H9 (cell line): ENCODE results near the gene PPBP. TPM values are rescaled to one million over a fixed set of nuclear protein-coding genes. Genes with fewer than 3 reads are reported as not detected.

Source experiments
- DNase-seq: peaks from one replicate; pipeline ENCODE4 v3.0.0-alpha.2; 2017
- H2AFZ ChIP-seq: one replicate; pipeline ENCODE4 v1.6.1; 2013; ENCODE audit warnings: mild to moderate bottlenecking, low read length, control low read depth, moderate library complexity
- H2AK5ac ChIP-seq: 2 replicates; pipeline ENCODE4 v1.6.1; 2013; ENCODE audit warnings: low read length, control low read depth, mixed read lengths; ENCODE audit not compliant: insufficient read length
- H2BK120ac ChIP-seq: one replicate; pipeline ENCODE4 v1.6.1; 2013; ENCODE audit warnings: low read depth, mild to moderate bottlenecking, low read length, control low read depth, inconsistent platforms; ENCODE audit not compliant: poor library complexity, severe bottlenecking
- H2BK12ac ChIP-seq: 2 replicates; pipeline ENCODE4 v1.6.1; 2013; ENCODE audit warnings: low read length, control low read depth, mixed read lengths, low read depth; ENCODE audit not compliant: insufficient read length
- H2BK15ac ChIP-seq: 2 replicates; pipeline ENCODE4 v1.6.1; 2013; ENCODE audit warnings: low read depth, low read length, control low read depth
- H2BK20ac ChIP-seq: one replicate; pipeline ENCODE4 v1.6.1; 2013; ENCODE audit warnings: low read depth, mild to moderate bottlenecking, low read length, control low read depth, inconsistent platforms; ENCODE audit not compliant: poor library complexity, severe bottlenecking
- H2BK5ac ChIP-seq: 2 replicates; pipeline ENCODE4 v1.6.1; 2013; ENCODE audit warnings: low read length, control low read depth, mixed read lengths; ENCODE audit not compliant: insufficient read length
- H3K14ac ChIP-seq: 2 replicates; pipeline ENCODE4 v1.6.1; 2013; ENCODE audit warnings: low read length, control low read depth; ENCODE audit not compliant: insufficient read depth
- H3K18ac ChIP-seq: 2 replicates; pipeline ENCODE4 v1.6.1; 2013; ENCODE audit warnings: low read depth, mild to moderate bottlenecking, mixed read lengths, low read length, control low read depth; ENCODE audit not compliant: insufficient read length
- H3K23ac ChIP-seq: 2 replicates; pipeline ENCODE4 v1.6.1; 2013; ENCODE audit warnings: low read length, control low read depth, mixed read lengths, low read depth; ENCODE audit not compliant: insufficient read length
- H3K23me2 ChIP-seq: 2 replicates; pipeline ENCODE4 v1.6.1; 2013; ENCODE audit warnings: low read depth, mild to moderate bottlenecking, mixed read lengths, low read length, control low read depth; ENCODE audit not compliant: insufficient read length, poor library complexity, severe bottlenecking
- H3K27ac ChIP-seq: 2 replicates; pipeline ENCODE4 v1.5.1; 2013; ENCODE audit warnings: low read length, control low read depth, mixed read lengths, low read depth; ENCODE audit not compliant: insufficient read length
- H3K27me3 ChIP-seq: 2 replicates; pipeline ENCODE4 v1.6.1; 2013; ENCODE audit warnings: low read length, control low read depth, inconsistent platforms; ENCODE audit not compliant: insufficient read depth
- H3K4ac ChIP-seq: 2 replicates; pipeline ENCODE4 v1.6.1; 2013; ENCODE audit warnings: low read depth, mild to moderate bottlenecking, control low read depth, inconsistent platforms, low read length, moderate library complexity
- H3K4me1 ChIP-seq: 2 replicates; pipeline ENCODE4 v1.6.1; 2013; ENCODE audit warnings: low read length, control low read depth, inconsistent platforms; ENCODE audit not compliant: insufficient read depth
- H3K4me2 ChIP-seq: 2 replicates; pipeline ENCODE4 v1.6.1; 2013; ENCODE audit warnings: low read length, control low read depth, mixed read lengths; ENCODE audit not compliant: insufficient read length, insufficient read depth
- H3K56ac ChIP-seq: 2 replicates; pipeline ENCODE4 v1.6.1; 2013; ENCODE audit warnings: low read depth, mild to moderate bottlenecking, mixed read lengths, low read length, control low read depth; ENCODE audit not compliant: insufficient read length
- H3K79me1 ChIP-seq: 2 replicates; pipeline ENCODE4 v1.6.1; 2013; ENCODE audit warnings: low read depth, mild to moderate bottlenecking, moderate library complexity, low read length, control low read depth, inconsistent platforms; ENCODE audit not compliant: insufficient read depth, poor library complexity, severe bottlenecking
- H3K79me2 ChIP-seq: 2 replicates; pipeline ENCODE4 v1.6.1; 2013; ENCODE audit warnings: low read length, control low read depth, inconsistent platforms; ENCODE audit not compliant: insufficient read depth
- H3K9ac ChIP-seq: 2 replicates; pipeline ENCODE4 v1.6.1; 2013; ENCODE audit warnings: low read length, control low read depth, mixed read lengths; ENCODE audit not compliant: insufficient read length; ENCODE audit errors: extremely low read depth
- H3K9me3 ChIP-seq: one replicate; pipeline ENCODE4 v1.6.1; 2013; ENCODE audit warnings: low read depth, low read length, inconsistent platforms; ENCODE audit not compliant: control insufficient read depth
- H3T11ph ChIP-seq: one replicate; pipeline ENCODE4 v1.6.1; 2013; ENCODE audit warnings: mild to moderate bottlenecking, low read length, control low read depth, inconsistent platforms
- H4K20me1 ChIP-seq: one replicate; pipeline ENCODE4 v1.6.1; 2013; ENCODE audit not compliant: control insufficient read depth, insufficient read length, insufficient read depth
- H4K5ac ChIP-seq: 2 replicates; pipeline ENCODE4 v1.6.1; 2013; ENCODE audit warnings: low read depth, mild to moderate bottlenecking, mixed read lengths, low read length, control low read depth; ENCODE audit not compliant: insufficient read length
- H4K8ac ChIP-seq: replicated peaks from 2 replicates; pipeline ENCODE4 v1.6.1; 2013; ENCODE audit warnings: low read length, control low read depth, mixed read lengths, low read depth; ENCODE audit not compliant: insufficient read length
- H4K91ac ChIP-seq: 2 replicates; pipeline ENCODE4 v1.6.1; 2013; ENCODE audit warnings: low read depth, mild to moderate bottlenecking, moderate library complexity, mixed read lengths, low read length, control low read depth; ENCODE audit not compliant: insufficient read length
- H3K27ac Mint-ChIP-seq, 3 experiments: 2 replicates in 2 of 3; 3 replicates in 1 of 3; pipeline ENCODE4 v1.8.0; 2020 to 2021; ENCODE audit warnings: mixed read lengths in 3 of 3, mild to moderate bottlenecking in 1 of 3, moderate library complexity in 1 of 3
- H3K27me3 Mint-ChIP-seq: 2 replicates; pipeline ENCODE4 v1.8.0; 2021; ENCODE audit warnings: low read depth, mild to moderate bottlenecking, moderate library complexity, mixed read lengths
- H3K36me3 Mint-ChIP-seq, 3 experiments: 2 replicates in 2 of 3; 3 replicates in 1 of 3; pipeline ENCODE4 v1.8.0; 2020 to 2021; ENCODE audit warnings: low read depth in 3 of 3, mixed read lengths in 3 of 3; ENCODE audit not compliant: insufficient read depth in 1 of 3
- H3K4me1 Mint-ChIP-seq, 2 experiments: 2 replicates each; pipeline ENCODE4 v1.8.0; 2020; ENCODE audit warnings: mixed read lengths in 2 of 2
- H3K4me3 Mint-ChIP-seq, 2 experiments: 2 replicates in 1 of 2; 3 replicates in 1 of 2; pipeline ENCODE4 v1.8.0; 2020 to 2021; ENCODE audit warnings: mild to moderate bottlenecking in 2 of 2, mixed read lengths in 2 of 2, moderate library complexity in 1 of 2
- H3K9me3 Mint-ChIP-seq, 2 experiments: 2 replicates in 1 of 2; 3 replicates in 1 of 2; pipeline ENCODE4 v1.8.0; 2020; ENCODE audit warnings: mild to moderate bottlenecking in 2 of 2, mixed read lengths in 2 of 2, moderate library complexity in 1 of 2
- CTCF ChIP-seq: fragments of 200-600 bp; sonication (generic); conservative IDR thresholded peaks from 3 replicates; pipeline ENCODE4 v1.8.0; 2021; ENCODE audit warnings: antibody characterized with exemption, mild to moderate bottlenecking
- WGBS: extraction: QIAGEN DNeasy Blood & Tissue Kit; methylation state at CpG from one replicate; pipeline ENCODE4 v1.1.7; 2013; ENCODE audit warnings: missing lambda C conversion rate, low lambda C conversion rate, mixed read lengths; ENCODE audit not compliant: insufficient read length; ENCODE audit errors: extremely low coverage; 5-methylcytosine and 5-hydroxymethylcytosine counted together
- total RNA-seq: library from RNA; stranded (reverse); gene quantifications from 2 replicates; pipeline ENCODE4 v1.2.1, GENCODE V29; 2021

The PPBP gene
- total RNA-seq, 1 experiment from 2014 or later: 0.33 TPM

- Histone ChIP-seq H3K4me2 (no peak overlapping the region), H2AK5ac (no peak overlapping the region), H2BK120ac (no peak overlapping the region), H3K79me2 (peaks cover 1% of the 10 kb centered on the region; the same call in 1 of the 2 replicates), H3K4ac (no peak overlapping the region), H3K23me2 (no peaks in the 10 kb centered on the region), H4K5ac (no peak overlapping the region), H4K91ac (no peak overlapping the region), H2BK20ac (no peak overlapping the region), H3K9me3 (no peaks in the 10 kb centered on the region), H3K79me1 (no peaks in the 10 kb centered on the region), H2AFZ (no peak overlapping the region), H3T11ph (no peak overlapping the region), H2BK12ac (no peak overlapping the region), H2BK15ac (no peak overlapping the region), H3K27me3 (no peaks in the 10 kb centered on the region), H3K18ac (no peak overlapping the region), H2BK5ac (no peak overlapping the region), H3K9ac (no peak overlapping the region), H3K56ac (no peak overlapping the region), H3K14ac (no peak overlapping the region), H3K23ac (no peak overlapping the region), H4K8ac (no peak overlapping the region), H4K20me1 (no peaks in the 10 kb centered on the region), H3K4me1 (no peaks in the 10 kb centered on the region; the same call in 1 of the 2 replicates), H3K27ac (no peak overlapping the region)
- TF ChIP-seq CTCF: no peak
- Mint-ChIP-seq H3K36me3 (peaks cover 5 to 26% (median 7%) of the 10 kb centered on the region in 3 experiments; a peak in 6 of 7 replicates), H3K4me3 (no peak overlapping the region), H3K9me3 (peaks cover 0 to 6% of the 10 kb centered on the region in 2 experiments; a peak in 1 of 5 replicates), H3K4me1 (peaks cover 7 to 13% of the 10 kb centered on the region in 2 experiments), H3K27me3 (no peaks in the 10 kb centered on the region; the same call in 1 of the 2 replicates), H3K27ac (no peak overlapping the region)
- no peak for DNase-seq
- no CpG with 5 or more reads among the region's 4 CpGs for WGBS
Observed at GRCh38 chr4:74004668-74005067, 16.7 kb upstream of the PPBP start.
